NCI-H1048 (cell line): Measurements from ENCODE around the gene SOHLH2.

Experiments
- DNase-seq: peaks from one replicate; lab custom pipeline; 2025; lab: John Stamatoyannopoulos, UW

SOHLH2 gene

GRCh38 chr13:36188441-36188840, 25.9 kb downstream of the SOHLH2 start:
- no peak for DNase-seq

- no peak for DNase-seq
These were observed 30.5 kb downstream of the SOHLH2 start for GRCh38 chr13:36183901-36184300.

- no peak for DNase-seq
These were observed 38.7 kb downstream of the SOHLH2 start for GRCh38 chr13:36175621-36176020.

GRCh38 chr13:36174923-36175322, 39.4 kb downstream of the SOHLH2 start:
- no peak for DNase-seq

- DNase-seq, result no peak
These were observed 40.6 kb downstream of the SOHLH2 start for GRCh38 chr13:36173571-36174322.

GRCh38 chr13:36166046-36166445, 48.3 kb downstream of the SOHLH2 start:
- DNase-seq, result no peak

GRCh38 chr13:36163809-36164308, 50.5 kb downstream of the SOHLH2 start:
- no peak for DNase-seq

GRCh38 chr13:36163286-36163685, 51.1 kb downstream of the SOHLH2 start:
- no peak for DNase-seq

- DNase-seq, result no peak
These were observed 54.1 kb downstream of the SOHLH2 start for GRCh38 chr13:36160297-36160696.

- DNase-seq, result no peak
These were observed 55.7 kb downstream of the SOHLH2 start for GRCh38 chr13:36158611-36159010.

- no peak for DNase-seq
These were observed 56.9 kb downstream of the SOHLH2 start for GRCh38 chr13:36157480-36157879.

- no peak for DNase-seq
These were observed 59.6 kb downstream of the SOHLH2 start for GRCh38 chr13:36154567-36155291.

GRCh38 chr13:36151591-36151990, 62.8 kb downstream of the SOHLH2 start:
- no peak for DNase-seq

GRCh38 chr13:36148446-36148845, 65.9 kb downstream of the SOHLH2 start:
- DNase-seq, result no peak

- no peak for DNase-seq
These were observed 67.0 kb downstream of the SOHLH2 start for GRCh38 chr13:36147330-36147729.

GRCh38 chr13:36146511-36147269, 67.7 kb downstream of the SOHLH2 start:
- DNase-seq, result no peak

GRCh38 chr13:36143738-36144137, 70.6 kb downstream of the SOHLH2 start:
- DNase-seq, result no peak

- DNase-seq, result no peak
These were observed 71.6 kb downstream of the SOHLH2 start for GRCh38 chr13:36142735-36143134.

GRCh38 chr13:36135876-36136275, 78.5 kb downstream of the SOHLH2 start:
- no peak for DNase-seq

GRCh38 chr13:36134632-36135031, 79.7 kb downstream of the SOHLH2 start:
- DNase-seq, result no peak

GRCh38 chr13:36133950-36134626, 80.3 kb downstream of the SOHLH2 start:
- DNase-seq, result no peak

GRCh38 chr13:36132376-36132775, 82.0 kb downstream of the SOHLH2 start:
- DNase-seq, result no peak
